HG03432 (cell line): ENCODE results near the gene CMAS.
A peak's percentile ranks its signal among the peaks of the same experiment; 100 is the strongest.
"Not testable (repeated sequence)": the region's sequence is repeated elsewhere in the genome, so short reads cannot be mapped to it uniquely, and the experiment has no call there.

Source experiments
- ATAC-seq: cut with Tn5 transposase; IDR thresholded peaks from one replicate; pipeline ENCODE4 v1.9.1; 2021; ENCODE audit warnings: mild to moderate bottlenecking, moderate library complexity; ENCODE audit not compliant: unreplicated experiment

CMAS gene

DNA sequence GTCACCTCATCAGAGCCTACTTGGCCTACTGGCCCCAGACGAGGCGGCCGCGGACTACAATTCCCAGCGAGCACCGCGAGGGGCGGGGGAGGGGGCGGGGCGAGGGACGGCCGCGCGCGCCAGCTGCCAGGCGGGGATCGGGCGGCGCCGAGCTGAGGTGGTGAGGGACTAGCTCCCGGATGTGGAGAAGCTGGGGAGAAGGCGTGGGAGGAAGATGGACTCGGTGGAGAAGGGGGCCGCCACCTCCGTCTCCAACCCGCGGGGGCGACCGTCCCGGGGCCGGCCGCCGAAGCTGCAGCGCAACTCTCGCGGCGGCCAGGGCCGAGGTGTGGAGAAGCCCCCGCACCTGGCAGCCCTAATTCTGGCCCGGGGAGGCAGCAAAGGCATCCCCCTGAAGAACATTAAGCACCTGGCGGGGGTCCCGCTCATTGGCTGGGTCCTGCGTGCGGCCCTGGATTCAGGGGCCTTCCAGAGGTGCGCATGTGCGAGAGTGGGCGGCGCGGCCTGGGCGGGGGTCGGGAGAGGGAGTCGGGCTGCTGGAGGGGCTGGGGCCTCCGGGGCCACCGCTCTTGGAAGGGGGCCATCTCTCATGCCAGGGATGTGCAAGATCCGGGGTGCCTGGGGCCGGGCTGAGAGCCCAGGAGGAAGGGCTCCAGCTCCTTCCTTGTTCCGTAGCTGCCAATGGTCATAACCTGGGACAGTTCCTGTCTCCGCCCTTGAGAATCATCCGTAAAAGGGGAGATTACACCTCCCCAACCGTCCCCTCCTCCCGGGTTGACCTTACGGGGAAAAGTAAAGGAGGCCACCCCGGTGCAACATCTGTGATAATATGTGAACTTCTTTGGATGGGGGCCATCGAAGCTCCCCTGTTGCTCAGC lies at the start of gene CMAS:
CMAS (plus strand) TSS at position 129 of the 878 bp plus-strand sequence; CDS start at position 215, 86 bp downstream.
- peak; percentile 90 for ATAC-seq

DNA sequence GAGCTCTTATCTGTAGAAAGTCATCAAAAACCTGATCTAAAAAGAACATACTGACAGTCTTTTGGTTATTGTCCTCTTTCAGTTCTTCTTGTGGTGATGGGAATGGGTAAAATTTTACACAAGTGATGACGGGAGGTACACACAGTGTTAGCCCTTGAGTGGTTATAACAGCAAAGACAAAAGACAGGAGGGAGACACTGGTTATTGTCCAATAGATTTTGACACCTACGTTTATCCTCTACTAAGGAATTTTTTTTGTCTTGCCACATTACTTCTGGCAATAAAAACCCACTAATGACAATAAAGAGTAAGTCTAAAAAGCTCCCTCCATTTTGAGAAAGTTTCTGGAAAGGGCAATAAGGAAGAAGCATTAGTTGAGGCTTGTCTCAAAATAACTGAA lies 47.7 kb upstream of the CMAS start:
- no peak for ATAC-seq

DNA sequence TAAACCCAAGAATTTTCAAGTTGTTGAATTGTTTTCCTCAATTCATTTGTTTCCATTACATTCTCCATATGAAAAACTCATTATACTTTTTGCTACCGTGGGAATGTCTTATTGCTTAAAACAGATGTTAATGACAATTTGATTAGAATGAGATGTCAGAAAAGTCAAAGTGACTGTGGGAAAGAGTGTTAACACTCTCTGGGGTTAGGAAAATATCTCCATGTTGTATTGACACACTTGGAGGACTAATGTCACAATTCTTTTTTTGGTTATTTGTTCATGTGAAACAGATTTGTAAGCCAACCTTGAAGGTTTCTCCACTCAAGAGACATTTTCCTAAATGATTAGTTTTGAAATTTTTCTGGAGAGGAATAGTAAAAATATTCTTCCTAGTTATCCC lies 47.2 kb upstream of the CMAS start:
- ATAC-seq, result no peak

DNA sequence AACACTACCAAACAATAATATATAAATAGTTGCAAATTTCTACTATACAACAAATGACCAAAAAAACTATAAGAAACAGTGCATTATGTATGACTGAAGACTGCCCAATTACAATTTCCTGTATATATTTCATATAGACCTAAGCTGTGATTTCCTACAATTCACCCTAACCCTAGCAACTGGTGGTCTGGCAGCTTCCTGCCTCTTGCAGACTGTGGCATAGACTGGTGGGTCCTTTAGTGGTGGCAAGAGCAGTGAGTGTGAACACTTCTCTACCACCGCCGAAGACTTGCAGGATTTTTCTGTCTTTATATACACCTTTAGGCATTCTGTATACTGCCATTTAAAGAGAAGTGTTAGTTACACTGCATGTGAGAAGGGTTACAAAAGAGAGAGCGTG lies 43.6 kb upstream of the CMAS start:
- no peak for ATAC-seq

DNA sequence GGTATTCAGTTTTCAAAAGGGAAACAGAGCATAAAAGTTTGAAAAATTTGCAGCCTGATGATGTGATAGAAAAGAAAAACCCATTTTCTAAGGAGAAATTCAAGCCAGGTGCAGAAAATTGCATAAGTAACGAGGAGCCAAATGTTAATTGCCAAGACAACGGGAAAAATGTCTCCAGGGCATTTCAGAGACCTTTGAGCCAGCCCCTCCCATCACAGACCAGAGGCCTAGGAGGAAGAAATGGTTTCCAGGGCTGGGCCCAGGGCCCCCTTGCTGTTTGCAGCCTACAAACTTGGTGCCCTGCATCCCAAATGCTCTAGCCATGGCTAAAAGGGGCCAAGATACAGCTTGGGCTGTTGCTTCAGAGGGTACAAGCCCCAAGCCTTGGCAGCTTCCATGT lies 38.2 kb upstream of the CMAS start:
- ATAC-seq, result not testable (repeated sequence)

DNA sequence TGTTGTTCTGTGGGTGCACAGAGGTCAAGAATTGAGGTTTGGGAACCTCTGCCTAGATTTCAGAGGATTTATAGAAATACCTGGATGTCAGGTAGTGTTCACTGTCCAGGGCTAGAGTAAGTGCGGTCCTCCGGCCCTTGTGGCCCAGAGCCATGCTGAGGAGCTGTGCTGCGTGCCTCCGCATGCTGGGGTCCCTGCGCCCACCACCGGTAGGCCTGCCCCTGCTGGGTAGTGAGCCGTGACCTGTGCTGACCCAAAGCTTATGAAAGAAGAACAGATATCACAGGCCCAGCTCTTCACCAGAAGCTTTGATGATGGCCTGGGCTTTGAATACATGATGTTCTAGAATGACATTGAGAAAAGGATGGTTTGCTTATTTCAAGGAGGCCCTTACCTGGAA lies 37.8 kb upstream of the CMAS start:
- ATAC-seq, result no peak

DNA sequence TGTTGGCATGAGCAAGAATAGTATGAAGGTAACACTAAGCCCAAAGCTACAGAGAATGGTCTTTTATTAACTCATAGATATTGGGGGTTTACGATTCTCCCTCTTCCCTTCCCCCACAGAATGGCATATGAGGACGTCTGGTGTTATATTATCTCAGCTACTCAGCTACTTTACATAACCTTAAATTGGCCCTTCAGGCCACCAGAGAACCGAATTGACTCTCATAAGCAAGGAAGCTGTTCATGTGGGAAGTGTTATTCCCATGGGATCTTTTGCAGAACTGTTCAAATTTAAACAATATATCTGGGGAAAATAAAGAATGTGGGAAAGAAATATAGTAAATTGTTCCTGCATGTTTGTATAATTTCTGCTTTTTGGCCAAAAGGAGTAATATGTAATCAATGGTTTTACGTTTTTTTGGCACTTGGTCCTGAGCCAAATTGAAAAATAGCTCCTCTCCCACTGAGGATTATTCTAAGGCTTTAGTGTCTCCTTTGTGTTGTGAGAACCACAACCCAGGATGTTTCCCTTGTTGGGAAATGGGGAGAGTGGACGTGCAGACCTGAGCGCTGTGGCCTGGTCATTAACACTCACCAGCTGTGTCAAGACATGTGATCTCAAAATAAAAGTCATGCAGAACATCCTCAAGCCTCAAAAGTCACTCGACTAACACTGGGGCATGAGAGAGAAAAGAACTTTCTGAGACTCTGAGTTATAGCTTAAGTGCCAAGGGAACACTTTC lies 31.8 kb upstream of the CMAS start:
- no peak for ATAC-seq

DNA sequence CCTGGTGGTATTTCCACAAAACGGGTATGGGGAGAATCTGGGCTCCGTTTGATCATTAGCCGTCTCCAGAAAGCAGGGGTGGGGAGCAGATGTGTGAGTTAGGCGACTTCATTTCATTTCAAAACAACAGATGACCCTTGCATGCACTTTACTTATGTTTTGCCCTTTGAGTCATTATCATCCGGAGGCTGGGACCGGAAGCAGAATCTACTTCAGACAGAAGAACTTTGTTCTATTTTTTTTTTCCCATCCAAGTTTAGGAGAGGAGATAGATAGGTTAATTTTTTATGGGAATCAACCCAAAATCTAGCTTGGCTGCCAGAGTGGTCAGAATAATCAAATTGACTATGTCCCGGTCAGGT lies 31.3 kb upstream of the CMAS start:
- ATAC-seq, result no peak

DNA sequence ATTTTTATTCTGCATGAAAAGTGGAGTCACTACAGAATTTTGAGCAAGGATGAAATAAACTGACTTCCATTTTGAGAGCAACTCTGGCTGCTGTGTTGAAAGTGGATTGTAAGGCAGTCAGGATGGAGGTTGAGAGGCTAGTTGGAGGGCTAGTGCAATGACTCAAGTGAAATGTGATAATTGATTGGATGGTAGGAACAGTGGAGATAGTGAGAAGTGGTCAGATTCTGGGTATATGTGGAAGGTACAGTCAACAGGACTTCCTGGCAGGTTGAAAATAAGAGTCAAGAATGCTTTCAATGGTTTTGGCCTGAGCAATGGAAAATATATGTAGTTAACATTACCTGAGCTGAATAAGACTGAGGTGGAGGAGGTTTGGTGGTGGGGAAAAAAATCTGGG lies 29.0 kb upstream of the CMAS start:
- no peak for ATAC-seq

DNA sequence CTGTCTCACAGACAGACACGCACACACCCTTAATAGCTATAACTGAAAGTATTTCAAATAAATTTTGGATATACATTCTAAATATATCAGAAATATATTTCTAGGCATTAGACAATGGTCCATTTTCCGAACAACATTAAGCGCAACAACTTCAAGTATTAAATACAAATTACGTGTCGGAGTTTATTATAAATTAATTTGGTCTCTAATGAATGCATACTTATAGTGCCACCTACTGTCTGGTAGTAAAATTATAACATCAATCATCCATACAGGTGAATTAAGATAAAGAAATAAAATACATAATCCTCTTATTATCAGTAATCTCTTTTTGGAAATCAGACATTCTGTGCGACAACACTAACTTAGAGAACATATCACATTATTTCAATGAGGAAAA lies 27.2 kb upstream of the CMAS start:
- no peak for ATAC-seq

DNA sequence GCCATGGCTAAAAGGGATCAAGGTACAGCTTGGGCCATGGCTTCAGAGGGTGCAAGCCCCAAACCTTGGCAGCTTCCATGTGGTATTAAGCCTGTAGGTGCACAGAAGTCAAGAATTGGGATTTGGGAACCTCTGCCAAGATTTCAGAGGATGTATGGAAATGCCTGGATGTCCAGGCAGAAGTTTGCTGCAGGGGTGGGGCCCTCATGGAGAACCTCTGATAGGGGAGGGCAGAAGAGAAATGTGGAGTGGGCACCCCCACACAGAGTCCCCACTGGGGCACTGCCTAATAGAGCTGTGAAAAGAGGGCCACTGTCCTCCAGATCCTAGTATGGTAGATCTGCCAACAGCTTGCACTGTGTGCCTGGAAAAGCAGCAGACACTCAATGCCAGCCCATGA lies 22.5 kb upstream of the CMAS start:
- ATAC-seq, result not testable (repeated sequence)

DNA sequence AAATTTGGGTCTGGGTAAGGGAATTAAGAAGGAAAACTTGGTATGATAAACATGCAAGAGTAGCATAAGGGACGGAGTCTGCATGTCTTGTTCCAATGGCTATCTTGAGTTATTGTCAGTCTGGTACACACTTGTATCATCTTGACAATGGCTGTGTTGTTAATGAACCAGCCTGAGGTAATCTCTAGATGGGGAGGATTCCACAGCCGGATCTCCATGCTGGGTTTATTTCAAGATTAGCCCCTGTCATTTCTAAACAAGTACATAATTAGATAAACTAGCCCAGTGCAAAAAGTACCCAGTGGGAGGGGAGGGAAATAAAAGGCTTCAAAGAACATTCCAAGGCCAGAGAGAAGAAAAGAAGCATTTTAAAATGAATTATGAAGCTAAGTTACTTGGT lies 16.5 kb upstream of the CMAS start:
- ATAC-seq, result no peak

DNA sequence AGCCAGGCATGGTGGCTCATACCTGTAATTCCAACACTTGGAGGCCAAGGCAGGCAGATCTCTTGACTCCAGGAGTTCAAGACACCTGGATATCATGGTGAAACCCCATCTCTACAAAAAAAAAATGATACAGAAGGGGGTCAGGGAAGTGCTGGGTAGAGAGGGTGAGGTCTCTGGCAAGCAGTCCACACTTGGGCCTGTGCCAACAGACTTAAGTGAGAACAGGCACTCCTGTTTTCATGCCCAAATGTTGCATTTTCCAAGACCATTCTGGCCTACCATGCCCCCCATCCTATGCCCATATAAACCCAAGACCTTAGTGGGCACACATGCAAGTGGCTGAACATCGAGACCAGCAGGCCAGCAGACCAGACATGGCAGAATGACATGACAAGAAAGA lies 16.0 kb upstream of the CMAS start:
- ATAC-seq, result no peak

DNA sequence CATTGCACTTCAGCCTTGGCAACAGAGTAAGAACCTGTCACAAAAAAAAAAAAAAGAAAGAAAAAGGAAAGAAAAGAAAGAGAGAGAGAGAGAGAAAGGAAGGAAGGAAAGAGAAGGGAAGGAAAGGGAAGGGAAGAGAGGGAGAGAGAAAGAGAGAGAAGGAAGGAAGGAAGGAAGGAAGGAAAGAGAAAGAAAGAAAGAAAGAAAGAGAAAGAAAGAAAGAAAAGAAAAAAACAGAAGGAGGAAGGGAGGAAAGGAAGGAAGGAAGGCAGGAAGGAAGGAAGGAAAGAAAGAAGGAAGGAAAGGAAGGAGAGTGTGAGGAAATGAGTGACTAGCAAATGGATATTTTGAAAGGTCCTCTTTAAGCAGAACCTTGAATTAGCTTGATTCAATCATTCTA lies 13.3 kb upstream of the CMAS start:
- ATAC-seq, result no peak

DNA sequence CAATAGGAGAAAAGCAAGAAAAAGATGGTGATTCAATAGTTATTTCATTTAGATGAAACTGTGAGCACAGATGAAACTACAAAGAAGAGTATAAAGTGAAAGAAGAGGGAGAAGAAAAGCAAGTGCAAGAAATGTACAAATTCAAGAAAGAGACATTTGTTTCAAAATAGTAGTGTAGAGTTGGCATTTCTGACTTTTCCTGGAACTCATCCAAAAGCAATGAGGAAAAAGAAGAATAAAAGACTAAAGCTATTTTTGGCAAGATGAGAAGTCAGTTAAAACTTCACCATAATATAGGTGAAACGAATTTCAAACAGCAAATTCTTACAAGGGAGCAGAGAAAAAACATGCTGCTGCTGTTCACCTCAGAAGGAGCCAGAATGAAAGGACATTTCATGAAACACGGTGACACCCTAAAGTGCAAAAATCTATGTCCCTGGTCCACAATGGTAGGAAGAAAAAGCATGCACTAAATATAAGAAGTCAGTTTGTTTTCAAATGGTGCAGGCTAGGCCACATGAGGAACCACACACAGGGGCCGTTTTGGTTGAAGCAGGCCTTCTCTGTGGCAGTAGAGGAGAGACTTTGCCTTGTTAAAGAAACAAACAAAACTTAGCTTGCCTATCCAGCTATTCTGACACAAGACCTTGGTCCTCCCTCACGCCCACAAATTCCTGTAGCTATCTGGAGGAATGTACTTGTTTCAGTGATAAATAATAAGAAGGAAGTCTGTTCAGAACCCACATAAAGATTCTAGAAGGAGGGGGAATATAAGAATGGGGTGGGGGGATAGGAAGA lies 11.1 kb upstream of the CMAS start:
- ATAC-seq, result no peak

DNA sequence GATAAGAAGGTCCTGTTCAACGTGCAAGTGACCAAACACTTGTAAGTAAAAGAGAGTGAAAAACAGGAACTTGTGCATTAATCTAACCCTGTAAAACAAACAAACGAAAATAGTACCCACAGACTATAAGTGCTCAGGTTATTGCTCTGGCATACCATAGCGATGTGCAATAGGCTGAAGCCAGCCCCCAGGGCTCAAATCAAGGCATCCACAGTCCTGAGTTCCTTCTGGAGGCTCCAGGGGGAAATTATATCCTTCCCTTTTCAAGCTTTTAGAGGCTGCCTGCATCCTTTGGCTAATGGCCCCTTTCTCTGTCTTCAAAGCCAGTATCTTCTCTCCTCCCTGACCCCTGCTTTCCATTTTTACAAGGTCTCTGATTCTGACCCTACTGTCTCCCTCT lies 8.1 kb upstream of the CMAS start:
- no peak for ATAC-seq

DNA sequence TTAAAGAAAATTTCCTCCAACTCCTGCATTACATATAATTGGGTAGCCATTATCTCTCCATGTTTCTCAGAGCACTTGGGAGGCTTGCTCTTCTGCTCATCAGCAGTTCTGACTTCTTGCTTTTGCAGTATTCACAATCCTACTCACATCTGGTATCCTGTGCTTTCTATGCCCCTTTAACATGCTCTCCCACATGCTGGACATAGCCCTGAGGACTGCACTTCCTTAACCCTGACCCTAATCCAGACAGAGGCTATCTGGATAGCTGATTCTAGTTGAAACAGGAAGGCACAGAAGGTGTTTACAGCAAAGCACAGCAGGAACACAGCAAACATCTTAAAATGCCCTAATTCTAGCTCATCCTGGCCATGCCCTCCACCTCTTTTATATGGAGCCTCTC lies 7.3 kb upstream of the CMAS start:
- no peak for ATAC-seq

DNA sequence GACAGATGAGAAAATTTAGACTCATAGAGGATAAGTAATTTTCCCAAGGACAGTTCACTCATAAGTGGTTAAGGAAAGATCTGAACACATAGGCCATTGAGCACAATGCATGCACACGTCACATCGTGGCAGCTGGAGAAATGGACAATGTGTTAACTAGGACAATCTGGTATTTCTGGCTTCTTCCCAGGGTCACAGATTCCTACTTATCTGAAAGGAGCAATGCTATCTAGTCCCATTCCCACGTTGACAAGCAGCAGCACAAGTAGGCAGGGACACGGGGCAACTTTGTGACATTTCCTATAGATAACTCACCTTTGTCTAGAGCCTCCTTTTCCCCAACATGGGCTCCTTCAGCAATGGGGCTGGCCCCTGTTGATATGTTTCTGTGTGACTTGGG lies 6.7 kb upstream of the CMAS start:
- ATAC-seq, result no peak

DNA sequence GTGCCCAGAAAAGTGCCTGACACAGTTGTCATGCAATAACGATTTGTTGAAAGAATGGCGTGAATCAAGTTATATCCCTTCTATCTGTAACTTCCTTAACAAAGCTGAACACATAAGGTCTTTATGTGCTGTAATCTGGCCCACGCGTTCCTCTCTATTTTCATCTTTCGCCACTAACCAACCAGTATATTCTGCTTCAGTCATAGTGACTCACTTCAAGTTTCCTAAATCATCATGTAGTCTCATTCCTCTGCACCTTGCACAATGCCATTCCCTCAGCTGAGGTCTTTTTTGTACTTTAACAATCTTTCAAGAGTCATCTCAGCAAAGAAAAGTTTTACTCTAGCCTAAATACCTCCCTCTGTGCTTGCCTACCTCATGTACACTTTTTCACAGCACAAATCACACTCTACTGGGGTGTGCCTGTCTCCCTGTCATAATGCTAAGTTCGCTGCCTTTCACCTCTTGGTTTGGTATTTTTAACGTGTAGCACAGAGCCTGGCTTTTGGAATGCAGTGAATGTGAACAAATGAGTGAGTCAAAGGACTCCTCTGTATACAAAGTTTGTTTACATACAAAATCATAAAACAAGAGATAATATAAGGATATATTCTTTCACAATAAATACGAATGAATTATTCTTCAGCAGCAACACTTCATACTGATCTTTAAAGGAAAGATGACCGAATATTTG lies 2.9 kb upstream of the CMAS start:
- ATAC-seq, result no peak

DNA sequence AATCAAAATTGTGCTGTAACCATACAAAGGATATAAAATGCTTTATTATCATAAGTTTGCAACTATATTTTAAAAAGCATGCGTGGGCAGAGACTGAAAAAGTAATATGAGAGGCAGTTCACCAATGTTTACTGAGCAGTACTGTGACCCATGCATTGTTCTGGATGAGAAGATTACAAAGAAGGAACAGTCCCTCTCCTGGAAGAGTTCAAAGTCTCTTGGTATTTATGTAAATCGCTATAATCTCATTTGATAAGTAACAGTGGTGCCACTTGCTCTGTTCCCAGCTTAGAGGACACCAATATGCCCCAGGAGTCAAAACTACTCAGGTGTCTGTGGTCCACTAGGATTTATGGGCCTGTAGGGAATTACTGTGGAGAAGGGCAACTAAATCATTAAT lies 2.1 kb upstream of the CMAS start:
- no peak for ATAC-seq

DNA sequence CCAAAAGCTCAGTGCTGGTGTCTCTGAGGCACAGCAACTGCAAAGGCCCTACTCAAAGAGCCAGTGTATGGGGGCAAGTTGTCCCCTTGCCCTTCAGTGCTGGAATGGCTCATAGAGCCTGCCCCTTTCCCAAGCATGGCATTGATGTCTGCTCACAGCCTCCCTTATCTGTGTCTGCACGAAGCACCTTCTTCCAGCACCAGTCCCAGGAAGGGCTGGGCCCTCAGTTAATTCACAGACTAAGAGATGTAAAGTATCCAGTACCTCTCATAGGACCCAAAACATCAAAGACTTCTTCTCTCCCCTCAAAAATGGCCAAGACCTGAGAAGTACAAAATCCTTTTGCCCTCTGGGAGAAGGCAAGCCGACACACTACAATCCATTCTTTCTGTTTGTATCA lies 1.6 kb upstream of the CMAS start:
- no peak for ATAC-seq
